ENCODE measurements around the gene NAA38.
"Not testable (repeated sequence)": the region's sequence is repeated elsewhere in the genome, so short reads cannot be mapped to it uniquely, and the experiment has no call there.

The NAA38 gene

DNA sequence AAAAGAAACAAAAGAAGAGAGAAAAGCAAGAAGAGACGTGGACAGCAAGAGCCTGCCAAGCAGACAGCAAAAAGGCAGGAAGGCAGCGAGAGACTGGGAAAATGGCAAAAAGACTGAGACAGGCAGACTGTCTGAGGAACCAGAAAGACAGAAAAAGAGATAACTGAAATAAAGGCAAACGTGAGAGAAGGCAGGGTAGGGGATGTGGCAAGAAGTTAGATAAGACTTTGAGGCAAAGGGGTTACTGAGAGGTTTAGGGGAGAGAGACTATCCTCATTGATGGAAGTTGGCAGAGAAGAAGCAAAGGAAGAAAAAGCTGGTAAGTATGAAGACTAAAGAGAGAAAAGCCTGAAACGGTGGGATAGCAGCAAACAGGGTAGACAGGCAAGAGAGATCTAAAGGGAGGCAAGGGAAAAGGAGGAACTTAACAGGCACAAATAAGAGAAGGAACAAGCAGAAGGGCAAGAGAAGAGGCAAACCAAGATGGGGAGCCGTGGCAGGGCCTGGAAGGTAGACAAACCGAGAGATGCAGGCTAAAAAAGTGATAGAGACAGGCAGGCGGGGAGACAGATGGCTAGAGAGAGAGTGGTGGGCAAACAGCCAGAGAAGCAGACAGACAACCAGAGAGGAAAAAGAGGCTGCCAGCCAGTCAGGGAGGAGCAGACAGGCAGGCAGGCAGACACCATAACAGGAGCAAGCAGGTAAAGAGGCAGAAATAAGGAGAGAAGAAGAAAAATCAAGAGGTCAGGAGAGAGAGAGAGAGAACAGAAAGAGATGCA is 24.1 kb upstream of the NAA38 start:
- DNase-seq: no peak

DNA sequence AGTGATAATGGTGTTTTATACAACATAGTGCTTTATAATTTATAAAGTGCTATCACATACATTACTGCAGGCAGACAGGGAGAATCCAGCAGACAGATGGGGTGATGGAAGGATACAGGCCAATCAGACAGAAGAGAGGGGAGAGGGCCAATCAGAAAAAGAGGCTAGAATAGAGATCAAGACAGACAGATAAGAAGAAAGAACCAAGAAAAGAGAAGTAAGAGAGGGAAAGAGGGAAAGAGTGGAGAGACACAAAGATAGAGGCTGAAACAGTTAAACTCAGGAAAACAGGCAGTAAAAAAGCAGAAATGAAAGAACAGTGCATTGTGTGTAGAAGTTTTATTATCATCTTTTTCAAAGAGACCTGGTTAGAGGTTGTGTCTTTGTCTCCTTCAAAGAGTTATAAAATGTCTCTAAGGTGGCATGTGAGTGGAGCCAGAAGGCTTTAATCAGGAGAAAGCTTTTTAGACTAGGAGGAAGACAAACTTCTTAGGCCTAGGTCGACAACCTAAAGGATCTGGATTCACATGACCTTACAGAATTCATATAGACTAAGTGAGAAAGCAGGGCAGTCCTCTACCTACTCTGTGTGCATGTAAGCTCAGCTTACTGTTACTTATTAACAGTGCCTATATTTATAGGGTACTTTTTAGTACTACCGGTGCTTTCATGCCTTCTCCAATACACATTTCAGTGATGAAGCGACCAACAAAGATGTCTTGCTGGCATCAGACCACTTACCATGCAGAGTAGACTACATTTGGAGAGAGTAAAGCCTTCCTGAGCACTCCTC is 22.9 kb upstream of the NAA38 start:
- no peak for DNase-seq

DNA sequence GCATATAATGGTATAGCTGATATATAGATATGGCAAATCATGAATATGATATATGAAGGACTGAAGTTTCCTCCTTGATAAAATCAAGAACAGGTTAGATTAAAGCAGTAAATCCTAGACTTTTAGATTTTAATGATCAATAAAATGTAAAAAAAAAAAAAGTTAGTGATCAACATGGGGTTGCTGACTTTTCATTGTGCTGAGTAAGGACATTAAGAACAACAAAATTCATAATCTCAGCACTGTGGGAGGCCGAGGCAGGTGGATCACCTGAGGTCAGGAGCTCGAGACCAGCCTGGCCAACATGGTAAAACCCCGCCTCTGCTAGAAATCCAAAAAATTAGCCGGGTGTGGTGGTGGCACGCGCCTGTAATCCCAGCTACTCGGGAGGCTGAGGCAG is 20.9 kb upstream of the NAA38 start:
- DNase-seq: no peak

DNA sequence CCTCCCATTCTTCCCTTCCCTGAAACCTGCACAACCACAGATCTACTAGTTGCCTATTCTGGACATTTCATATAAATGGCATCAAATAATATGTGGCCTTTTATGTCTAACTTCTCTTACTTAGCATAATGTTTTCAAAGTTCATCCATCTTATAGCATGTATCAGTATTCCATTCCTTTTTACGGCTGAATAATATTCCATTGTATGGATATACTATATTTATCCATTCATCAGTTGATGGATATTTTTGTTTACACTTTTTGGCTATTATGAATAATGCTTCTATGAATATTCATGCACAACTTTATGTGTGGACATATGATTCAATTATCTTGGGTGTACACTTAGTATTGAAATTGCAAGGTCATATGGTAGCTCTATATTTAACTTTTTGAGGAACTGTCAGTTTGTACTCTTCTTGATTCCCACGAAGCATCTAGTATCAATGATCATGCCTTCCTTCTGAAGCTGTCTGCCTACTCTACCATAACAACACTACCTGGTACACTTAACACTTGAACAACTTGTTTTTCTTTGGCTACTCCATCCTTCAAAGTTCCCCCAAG is 18.5 kb upstream of the NAA38 start:
- no peak for DNase-seq

DNA sequence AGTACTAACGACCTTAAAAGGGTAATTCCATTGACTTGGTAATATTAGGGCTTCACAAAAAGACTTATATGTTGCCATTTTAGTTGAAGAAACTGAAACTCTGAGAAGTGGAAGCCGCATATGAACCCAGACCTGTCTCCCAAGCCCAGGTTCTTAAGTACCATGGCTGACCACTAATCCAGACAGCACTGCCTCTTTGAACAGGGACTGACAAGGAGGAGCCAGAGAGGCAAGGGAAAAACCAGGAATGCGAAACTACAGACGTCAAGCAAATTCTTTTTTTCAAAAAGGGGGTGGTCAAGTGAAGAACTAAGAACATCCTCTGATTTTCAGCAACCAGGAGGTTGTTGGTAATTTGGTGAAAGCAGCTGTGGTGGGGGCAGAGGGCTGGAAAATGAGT is 15.7 kb upstream of the NAA38 start:
- DNase-seq: no peak

DNA sequence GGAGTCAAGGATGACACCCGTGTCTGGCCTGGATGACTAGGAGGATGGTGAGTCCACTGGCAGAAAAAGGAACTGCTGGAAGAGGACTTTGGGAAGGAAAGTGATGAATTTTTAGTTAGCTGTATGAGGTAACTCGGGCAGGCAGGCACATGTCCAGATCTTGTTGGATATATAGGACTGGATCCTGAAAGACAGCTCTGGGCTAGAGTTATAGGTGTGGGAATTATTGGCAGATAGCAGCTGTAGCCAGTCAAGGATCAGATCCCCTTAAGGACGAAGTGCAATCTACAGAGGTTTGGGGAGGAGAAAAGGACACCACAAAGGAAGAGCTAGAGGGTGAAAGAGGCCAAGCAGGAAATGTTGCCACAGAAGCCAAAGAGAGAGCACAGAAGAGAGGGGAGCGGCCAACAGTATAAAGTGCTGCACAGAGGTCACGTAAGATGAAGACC is 10.5 kb upstream of the NAA38 start:
- no peak for DNase-seq

DNA sequence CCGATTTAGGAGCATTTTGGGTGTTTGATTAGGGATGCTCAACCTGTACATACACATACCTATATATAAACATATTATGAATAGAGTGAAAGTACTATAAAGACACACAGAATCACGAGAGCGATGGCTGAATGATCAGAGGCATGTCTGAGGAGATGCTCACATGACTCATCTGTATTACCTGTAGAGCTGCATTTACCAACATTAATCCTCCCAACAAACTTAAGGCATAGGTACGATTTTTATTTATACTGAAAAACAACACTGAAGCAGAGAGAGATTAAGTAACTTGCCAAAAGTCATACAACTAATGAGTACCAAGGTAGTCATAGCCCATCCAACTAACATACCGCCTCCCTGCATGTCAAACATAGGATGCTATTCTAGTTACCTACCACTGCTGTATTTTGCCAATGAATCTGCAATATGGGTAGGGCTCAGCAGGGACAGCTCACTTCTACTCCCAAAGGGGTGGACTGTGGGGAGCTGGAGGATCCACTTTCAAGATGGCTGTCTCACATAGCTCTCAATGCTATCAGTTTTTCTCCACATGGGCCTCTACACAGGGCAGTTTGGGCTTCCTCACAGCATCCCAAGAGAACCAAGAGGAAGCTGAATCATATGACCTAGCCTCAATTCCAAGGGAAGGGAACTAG is 7.8 kb upstream of the NAA38 start:
- DNase-seq: no peak

DNA sequence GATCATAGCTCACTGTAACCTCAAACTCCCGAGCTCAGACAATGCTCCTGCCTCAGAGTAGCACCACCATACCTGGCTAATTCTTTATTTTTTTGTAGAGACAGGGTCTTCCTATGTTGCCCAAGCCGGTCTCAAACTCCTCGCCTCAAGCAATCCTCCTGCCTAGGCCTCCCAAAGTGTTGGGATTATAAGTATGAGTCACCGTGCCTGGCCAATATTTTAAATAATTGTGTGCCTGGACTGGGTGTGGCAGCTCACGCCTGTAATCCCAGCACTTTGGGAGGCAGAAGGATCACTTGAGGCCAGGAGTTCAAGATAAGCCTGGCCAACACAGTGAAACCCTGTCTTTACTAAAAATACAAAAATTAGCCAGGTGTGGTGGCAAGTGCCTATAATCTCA is 7.0 kb upstream of the NAA38 start:
- not testable (repeated sequence) for DNase-seq

DNA sequence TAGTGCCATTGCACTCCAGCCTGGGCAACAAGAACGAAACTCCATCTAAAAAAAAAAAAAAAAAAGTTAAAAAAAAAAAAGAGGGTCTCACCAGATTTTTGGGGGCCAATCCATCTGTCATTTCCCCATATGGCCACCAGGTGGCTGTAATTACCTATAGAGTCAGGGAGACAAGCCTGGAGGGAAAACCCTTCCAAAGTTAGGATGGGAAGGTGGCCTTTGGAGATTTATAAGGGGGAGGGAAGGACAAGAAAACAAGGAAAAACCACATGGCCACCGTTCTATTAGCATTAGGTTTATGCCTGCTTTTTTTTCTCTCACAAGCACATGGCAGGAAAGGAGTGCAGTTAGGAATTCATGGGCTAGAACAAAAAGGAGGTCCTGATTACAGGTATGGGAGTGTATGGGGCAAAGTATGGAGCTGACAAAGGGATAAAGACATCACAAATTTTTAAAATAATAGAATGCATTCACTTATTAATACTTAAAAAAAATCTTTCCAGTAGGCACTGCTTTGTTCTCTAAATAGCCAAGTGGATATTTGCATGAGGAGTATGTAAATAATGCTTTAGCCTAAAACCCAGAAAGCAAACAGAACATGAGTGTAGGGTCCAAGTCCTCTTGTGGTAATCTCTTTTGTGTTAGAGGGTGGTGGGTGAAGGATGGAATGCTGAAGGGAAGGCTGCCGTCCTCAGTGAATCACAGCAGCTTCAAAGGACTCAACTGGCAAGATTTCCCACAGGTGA is 5.5 kb upstream of the NAA38 start:
- DNase-seq: peak; percentile 38

DNA sequence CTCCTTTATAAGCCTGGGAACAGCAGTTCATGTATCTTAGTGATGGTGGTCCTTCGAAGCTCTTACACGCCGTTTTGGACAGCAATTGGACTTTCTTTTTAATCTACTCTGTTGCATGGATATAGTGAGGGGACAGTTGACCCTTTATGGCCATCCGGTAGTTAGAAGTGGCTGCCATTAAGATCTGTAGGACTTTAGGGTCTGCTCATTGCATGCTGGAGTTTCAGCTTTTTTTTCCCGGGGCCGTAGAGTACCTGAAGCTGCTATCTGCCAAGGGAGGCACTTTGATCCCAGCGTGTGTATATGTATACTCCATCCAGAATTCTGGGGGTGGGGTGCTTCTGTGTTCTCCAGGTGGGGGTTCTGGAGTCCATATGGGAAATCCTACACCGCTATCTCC is 1.7 kb upstream of the NAA38 start:
- no peak for DNase-seq

DNA sequence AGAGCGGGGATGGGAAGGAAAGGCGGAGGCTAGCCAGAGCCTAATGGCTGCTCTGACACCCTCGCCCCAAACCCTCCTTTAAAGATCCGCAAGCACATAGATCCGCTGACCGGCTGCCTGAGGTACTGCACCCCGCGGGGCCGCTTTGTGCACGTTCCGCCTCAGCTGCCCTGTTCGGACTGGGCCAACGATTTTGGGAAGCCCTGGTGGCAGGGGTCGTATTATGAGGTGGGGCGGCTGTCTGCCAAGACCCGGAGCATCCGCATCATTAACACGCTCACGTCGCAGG is 1.1 kb upstream of the NAA38 start:
- DNase-seq: peak; percentile 56

DNA sequence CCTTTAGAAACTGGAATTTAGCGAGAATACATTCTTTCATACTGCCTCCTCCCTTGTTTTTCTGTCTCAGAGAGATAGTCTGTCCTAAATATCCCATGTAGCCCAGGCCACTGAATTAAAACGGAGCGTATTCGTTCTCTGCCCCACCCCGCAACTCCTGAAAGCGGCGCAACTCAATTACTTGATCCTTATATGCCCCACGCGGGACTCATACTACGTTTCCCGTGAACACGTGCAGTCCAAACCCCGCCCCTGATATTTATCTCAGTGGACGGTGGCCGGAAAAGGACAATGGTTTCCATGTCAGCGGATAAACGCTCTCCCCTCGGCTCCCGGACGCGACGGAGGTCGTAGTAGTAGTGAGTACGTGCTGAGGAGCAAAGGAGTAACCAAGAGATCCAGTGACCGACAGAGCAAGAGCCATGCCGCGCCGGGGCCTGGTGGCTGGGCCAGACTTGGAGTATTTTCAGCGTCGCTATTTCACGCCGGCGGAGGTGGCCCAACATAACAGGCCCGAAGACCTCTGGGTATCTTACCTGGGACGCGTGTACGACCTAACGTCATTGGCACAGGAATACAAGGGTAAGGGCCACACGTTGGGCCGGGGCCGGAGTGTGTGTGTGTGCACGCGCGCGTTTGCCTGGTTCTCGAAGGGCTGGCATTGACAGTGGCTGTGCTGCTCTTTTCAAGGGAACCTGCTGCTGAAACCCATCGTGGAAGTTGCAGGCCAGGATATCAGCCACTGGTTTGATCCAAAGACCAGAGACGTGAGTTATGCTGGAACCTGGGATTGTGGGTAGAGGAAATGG is 558 bp upstream of the NAA38 start, which contains the start of gene CYB5D1:
CYB5D1 (plus strand) TSS at position 291 of the 809 bp plus-strand sequence; CDS start at position 423, 132 bp downstream.
- DNase-seq: peak; percentile 86

DNA sequence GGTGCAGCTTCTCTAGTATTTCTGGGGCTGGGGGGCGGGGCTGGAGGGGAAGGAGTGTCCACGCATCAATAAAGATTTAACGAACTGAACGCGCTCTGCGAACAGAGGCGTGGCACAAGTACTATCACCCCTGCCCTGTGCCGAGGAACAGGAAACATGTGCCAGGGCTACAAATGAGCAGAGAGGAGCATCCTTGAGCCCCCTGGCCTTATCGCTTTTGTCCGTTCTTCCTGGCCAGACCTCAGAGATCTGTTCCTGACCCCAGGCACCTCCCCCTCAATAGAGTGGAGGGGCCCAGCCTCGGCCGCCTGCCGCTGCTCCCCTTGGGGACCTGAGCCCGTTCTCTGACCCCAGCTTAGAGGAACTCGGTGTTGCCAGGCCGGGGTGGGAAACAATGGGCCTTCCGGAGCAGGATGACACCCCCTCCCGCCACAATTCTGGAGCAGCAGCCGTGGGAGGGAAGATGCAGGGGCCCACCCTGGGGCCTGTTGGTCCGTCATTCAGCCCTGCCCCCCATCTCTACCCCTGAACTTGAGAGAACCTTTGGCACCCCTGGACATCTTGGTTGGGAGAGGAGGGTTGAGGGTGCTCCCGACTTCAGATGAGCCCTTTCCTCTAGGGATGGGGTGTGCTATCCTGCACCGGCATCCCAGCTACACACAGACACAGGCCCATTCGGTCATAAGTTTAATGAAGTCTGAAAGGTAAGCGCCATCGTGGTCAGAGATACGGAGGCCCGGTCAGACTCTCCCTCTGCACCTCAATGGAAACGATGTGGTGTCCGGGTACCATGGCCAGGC is 1.1 kb downstream of the NAA38 start:
- DNase-seq: peak; percentile 30

DNA sequence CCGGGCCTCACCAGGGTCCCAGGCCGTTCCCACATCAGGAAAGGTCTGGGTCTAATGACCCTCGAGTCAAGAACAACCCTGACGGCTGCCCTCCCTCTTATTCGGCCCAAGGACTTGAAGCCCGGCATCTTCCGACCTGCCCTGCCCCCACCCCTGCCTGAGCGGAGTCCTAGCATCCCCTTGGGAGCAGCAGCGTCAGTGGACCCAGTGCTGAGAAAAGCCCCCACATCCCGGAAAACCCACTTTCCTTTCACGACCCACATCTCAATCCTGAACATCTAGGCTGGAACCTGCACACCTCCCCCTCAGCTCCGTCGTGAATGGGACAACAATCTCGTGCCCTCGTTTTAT is 1.7 kb downstream of the NAA38 start:
- no peak for DNase-seq

DNA sequence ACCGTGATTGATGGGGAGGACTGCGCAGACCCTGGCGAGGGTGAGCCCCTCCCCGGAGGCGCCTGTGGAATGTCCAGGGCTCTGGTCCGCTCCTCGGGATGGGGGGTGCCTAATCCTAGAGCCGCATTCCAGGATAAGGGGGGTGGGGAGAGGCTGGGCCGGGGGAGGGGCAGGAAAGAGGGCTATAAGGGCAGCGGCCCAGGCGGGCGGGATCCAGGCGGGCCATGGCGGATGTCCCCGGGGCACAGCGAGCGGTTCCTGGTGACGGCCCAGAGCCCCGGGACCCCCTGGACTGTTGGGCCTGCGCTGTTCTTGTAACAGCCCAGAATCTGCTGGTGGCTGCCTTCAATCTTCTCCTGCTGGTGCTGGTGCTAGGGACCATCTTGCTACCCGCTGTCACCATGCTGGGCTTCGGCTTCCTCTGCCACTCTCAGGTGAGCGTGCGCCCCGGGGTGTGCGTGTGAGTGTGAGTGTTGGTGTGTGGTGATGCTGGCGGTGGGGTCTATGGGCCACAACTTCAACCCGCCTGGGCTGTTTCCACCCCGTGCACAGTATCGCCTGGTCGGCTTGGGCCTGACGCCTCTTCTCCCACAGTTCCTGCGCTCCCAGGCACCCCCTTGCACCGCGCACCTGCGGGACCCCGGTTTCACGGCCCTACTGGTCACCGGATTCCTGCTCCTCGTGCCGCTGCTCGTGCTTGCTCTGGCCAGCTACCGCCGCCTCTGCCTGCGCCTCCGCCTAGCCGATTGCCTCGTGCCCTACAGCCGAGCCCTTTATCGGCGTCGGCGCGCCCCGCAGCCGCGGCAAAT is 2.3 kb downstream of the NAA38 start, which contains the start of gene TMEM88:
TMEM88 (plus strand) TSS at position 216 of the 809 bp plus-strand sequence; CDS start at position 225, 9 bp downstream.
- no peak for DNase-seq

DNA sequence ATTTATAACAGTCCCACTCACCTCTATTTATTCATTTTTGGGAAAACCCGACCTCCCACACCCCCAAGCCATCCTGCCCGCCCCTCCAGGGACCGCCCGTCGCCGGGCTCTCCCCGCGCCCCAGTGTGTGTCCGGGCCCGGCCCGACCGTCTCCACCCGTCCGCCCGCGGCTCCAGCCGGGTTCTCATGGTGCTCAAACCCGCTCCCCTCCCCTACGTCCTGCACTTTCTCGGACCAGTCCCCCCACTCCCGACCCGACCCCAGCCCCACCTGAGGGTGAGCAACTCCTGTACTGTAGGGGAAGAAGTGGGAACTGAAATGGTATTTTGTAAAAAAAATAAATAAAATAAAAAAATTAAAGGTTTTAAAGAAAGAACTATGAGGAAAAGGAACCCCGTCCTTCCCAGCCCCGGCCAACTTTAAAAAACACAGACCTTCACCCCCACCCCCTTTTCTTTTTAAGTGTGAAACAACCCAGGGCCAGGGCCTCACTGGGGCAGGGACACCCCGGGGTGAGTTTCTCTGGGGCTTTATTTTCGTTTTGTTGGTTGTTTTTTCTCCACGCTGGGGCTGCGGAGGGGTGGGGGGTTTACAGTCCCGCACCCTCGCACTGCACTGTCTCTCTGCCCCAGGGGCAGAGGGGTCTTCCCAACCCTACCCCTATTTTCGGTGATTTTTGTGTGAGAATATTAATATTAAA is 3.1 kb downstream of the NAA38 start:
- no peak for DNase-seq

DNA sequence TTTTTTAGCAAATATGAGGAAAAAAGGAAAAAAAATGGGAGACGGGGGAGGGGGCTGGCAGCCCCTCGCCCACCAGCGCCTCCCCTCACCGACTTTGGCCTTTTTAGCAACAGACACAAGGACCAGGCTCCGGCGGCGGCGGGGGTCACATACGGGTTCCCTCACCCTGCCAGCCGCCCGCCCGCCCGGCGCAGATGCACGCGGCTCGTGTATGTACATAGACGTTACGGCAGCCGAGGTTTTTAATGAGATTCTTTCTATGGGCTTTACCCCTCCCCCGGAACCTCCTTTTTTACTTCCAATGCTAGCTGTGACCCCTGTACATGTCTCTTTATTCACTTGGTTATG is 3.7 kb downstream of the NAA38 start:
- no peak for DNase-seq

DNA sequence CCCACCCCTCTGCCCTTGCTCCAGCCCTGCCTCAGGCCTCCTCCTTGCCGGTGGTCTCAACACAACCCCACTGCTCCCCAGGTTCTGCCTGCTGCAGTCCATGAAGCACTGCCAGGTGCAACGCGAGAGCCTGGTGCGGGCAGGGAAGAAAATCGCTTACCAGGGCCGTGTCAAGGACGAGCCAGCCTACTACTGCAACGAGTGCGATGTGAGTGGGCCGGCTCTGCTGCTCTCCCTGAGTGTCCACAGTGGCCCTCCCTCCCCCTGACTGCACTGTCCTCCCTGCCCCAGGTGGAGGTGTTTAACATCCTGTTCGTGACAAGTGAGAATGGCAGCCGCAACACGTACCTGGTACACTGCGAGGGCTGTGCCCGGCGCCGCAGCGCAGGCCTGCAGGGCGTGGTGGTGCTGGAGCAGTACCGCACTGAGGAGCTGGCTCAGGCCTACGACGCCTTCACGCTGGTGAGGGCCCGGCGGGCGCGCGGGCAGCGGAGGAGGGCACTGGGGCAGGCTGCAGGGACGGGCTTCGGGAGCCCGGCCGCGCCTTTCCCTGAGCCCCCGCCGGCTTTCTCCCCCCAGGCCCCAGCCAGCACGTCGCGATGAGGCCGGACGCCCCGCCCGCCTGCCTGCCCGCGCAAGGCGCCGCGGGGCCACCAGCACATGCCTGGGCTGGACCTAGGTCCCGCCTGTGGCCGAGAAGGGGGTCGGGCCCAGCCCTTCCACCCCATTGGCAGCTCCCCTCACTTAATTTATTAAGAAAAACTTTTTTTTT is 4.3 kb downstream of the NAA38 start:
- no peak for DNase-seq

DNA sequence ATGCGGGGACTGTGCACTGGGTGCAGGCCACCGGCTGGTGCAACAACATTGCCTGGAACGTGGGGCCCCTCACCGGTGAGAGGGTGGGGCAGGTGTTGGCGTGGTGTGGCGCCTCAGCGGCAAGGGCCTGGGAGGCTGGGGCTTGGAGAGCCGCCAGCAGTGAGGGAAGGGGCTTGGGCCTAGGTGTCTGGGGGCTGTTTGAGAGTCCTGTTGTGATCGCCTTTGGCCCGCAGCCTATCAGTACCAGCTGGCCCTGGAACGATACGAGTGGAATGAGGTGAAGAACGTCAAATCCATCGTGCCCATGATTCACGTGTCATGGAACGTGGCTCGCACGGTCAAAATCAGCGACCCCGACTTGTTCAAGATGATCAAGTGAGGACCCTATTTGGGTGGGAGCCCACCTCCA is 5.1 kb downstream of the NAA38 start:
- DNase-seq: no peak

Measured in HCEC 1CT (cell line).